Measurements from ENCODE around the gene SPINK6. TPM values are rescaled to one million over a fixed set of nuclear protein-coding genes. Genes with fewer than 3 reads are reported as not detected.

The SPINK6 gene
- total and polyA plus RNA-seq, 4 donors, result 0.25 TPM; not detected in 3

DNA sequence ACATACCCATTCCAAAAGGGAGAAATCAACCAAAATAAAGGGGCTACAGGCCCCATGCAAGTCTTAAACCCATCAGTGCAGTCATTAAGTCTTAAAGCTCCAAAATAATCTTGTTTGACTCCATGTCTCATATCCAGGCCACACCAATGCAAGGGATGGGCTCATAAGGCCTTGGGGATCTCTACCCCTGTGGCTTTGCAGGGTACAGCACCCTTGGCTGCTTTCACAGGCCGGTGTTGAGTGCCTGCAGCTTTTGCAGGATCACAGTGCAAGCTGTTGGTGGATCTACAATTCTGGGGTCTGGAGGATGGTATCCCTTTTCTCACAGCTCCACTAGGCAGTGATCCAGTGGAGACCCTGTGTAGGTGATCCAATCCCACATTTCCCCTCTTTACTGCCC lies 39.5 kb upstream of the SPINK6 start:
- 83 to 90% methylated on average over 1 of the region's 1 CpG for WGBS, 2 donors
- Histone ChIP-seq H3K9me3 (ENCODE audit: control insufficient read depth in 4 of 4, insufficient read depth in 3 of 4, low read length in 3 of 4) (no peaks in the 10 kb centered on the region), H3K36me3 (ENCODE audit: control insufficient read depth in 4 of 4, insufficient read depth in 4 of 4, low read length in 4 of 4) (no peaks in the 10 kb centered on the region), H3K4me3 (no peak overlapping the region), H3K27ac (ENCODE audit: low read depth in 1 of 2, low read length in 1 of 2) (no peak overlapping the region), H3K4me1 (ENCODE audit: control insufficient read depth in 5 of 5, insufficient read depth in 5 of 5, low read length in 5 of 5) (no peaks in the 10 kb centered on the region), H3K9ac (ENCODE audit: insufficient read depth in 1 of 2, low read length in 2 of 2) (no peak overlapping the region), H3K27me3 (ENCODE audit: control insufficient read depth in 3 of 3, insufficient read depth in 3 of 3, low read length in 2 of 3) (no peaks in the 10 kb centered on the region)
- TF ChIP-seq, protein P1, sequence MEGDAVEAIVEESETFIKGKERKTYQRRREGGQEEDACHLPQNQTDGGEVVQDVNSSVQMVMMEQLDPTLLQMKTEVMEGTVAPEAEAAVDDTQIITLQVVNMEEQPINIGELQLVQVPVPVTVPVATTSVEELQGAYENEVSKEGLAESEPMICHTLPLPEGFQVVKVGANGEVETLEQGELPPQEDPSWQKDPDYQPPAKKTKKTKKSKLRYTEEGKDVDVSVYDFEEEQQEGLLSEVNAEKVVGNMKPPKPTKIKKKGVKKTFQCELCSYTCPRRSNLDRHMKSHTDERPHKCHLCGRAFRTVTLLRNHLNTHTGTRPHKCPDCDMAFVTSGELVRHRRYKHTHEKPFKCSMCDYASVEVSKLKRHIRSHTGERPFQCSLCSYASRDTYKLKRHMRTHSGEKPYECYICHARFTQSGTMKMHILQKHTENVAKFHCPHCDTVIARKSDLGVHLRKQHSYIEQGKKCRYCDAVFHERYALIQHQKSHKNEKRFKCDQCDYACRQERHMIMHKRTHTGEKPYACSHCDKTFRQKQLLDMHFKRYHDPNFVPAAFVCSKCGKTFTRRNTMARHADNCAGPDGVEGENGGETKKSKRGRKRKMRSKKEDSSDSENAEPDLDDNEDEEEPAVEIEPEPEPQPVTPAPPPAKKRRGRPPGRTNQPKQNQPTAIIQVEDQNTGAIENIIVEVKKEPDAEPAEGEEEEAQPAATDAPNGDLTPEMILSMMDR (IDR thresholded peaks at IDR 0.05; ENCODE audit: control extremely low read depth, extremely low read depth), result no peak
- no peak for ATAC-seq (ENCODE audit: insufficient read depth, low FRiP score)
- no peak for DNase-seq

GRCh38 chr5:148166550-148167283 lies 36.1 kb upstream of the SPINK6 start:
- Histone ChIP-seq H3K9ac (ENCODE audit: insufficient read depth in 1 of 2, low read length in 2 of 2) (no peak overlapping the region), H3K27me3 (ENCODE audit: control insufficient read depth in 3 of 3, insufficient read depth in 3 of 3, low read length in 2 of 3) (no peaks in the 10 kb centered on the region), H3K4me3 (no peak overlapping the region), H3K36me3 (ENCODE audit: control insufficient read depth in 4 of 4, insufficient read depth in 4 of 4, low read length in 4 of 4) (no peaks in the 10 kb centered on the region), H3K27ac (ENCODE audit: low read depth in 1 of 2, low read length in 1 of 2) (no peak overlapping the region), H3K4me1 (ENCODE audit: control insufficient read depth in 5 of 5, insufficient read depth in 5 of 5, low read length in 5 of 5) (no peaks in the 10 kb centered on the region), H3K9me3 (ENCODE audit: control insufficient read depth in 4 of 4, insufficient read depth in 3 of 4, low read length in 3 of 4) (no peaks in the 10 kb centered on the region)
- DNase-seq (no peak), ATAC-seq (ENCODE audit: insufficient read depth, low FRiP score) (no peak)
- 69 to 88% methylated on average over 4 of the region's 4 CpGs for WGBS, 2 donors
- TF ChIP-seq, protein P1 (IDR thresholded peaks at IDR 0.05; ENCODE audit: control extremely low read depth, extremely low read depth), result no peak

DNA sequence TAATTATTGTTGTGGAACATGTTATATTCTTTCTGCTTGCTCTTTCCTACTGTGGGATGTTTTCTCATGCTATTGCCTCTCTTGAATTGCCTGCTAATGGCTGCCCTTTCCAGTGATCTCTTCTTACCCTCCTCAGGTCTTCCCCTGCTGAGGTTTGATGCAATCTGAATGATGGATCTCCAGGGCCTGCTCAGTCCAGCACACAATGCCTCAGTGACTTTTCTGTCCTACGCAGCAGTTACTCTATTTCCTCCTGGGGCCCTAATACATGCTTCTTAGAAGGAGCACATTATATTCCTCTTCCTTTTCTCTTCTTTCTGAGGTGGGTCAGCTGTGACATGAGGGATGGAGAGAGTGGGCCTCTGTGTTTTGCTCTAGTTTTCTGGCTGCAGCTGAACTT lies 34.6 kb upstream of the SPINK6 start, which contains the start of gene SPINK14:
Gene SPINK14 (plus strand): TSS at position 301 of the 400 bp plus-strand sequence. CDS start 1,187 bp downstream, outside the sequence.
- Histone ChIP-seq H3K4me3 (no peak within 1 kb of the TSS), H3K27me3 (ENCODE audit: control insufficient read depth in 3 of 3, insufficient read depth in 3 of 3, low read length in 2 of 3) (no peaks in the 10 kb centered on the region), H3K9me3 (ENCODE audit: control insufficient read depth in 4 of 4, insufficient read depth in 3 of 4, low read length in 3 of 4) (no peaks in the 10 kb centered on the region), H3K9ac (ENCODE audit: insufficient read depth in 1 of 2, low read length in 2 of 2) (no peak within 1 kb of the TSS), H3K4me1 (ENCODE audit: control insufficient read depth in 5 of 5, insufficient read depth in 5 of 5, low read length in 5 of 5) (no peaks in the 10 kb centered on the region), H3K27ac (ENCODE audit: low read depth in 1 of 2, low read length in 1 of 2) (no peak within 1 kb of the TSS), H3K36me3 (ENCODE audit: control insufficient read depth in 4 of 4, insufficient read depth in 4 of 4, low read length in 4 of 4) (no peaks in the 10 kb centered on the region)
- DNase-seq (no peak), ATAC-seq (ENCODE audit: insufficient read depth, low FRiP score) (no peak)
- 97 to 98% methylated on average over 1 of the region's 1 CpG for WGBS, 2 donors
- TF ChIP-seq, protein P1 (IDR thresholded peaks at IDR 0.05; ENCODE audit: control extremely low read depth, extremely low read depth), result no peak

Data from lung (tissue), 12 donors.